Measurements from ENCODE around the gene ZNF579.
"Not testable (repeated sequence)": the region's sequence is repeated elsewhere in the genome, so short reads cannot be mapped to it uniquely, and the experiment has no call there.

ZNF579 gene

GRCh38 chr19:55590617-55591016 lies 10.0 kb upstream of the ZNF579 start:
- no peak overlapping the region for H3K27ac ChIP-seq
- no peak for TF ChIP-seq CTCF (conservative IDR thresholded peaks at IDR 0.05)

DNA sequence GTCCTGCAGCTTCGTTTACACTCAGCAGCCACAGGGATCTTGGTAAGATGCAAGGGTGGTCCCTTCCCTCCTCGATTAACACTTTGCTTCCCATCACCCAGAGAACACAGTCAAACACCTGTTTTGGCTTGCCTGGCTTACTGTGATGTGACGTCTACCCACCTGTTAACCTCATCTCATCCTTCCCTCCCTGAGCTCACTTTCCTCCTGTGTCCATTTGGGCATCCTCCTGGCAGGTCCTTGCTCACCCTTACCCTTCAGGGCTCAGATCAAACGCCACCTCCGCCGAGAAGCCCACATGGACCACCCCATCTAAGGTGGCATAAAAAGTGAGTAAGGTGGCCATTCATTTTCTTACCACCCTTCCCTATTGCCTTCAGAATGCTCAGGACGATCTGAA lies 9.5 kb upstream of the ZNF579 start:
- TF ChIP-seq CTCF (conservative IDR thresholded peaks at IDR 0.05) = no peak
- H3K27ac ChIP-seq = no peak overlapping the region

DNA sequence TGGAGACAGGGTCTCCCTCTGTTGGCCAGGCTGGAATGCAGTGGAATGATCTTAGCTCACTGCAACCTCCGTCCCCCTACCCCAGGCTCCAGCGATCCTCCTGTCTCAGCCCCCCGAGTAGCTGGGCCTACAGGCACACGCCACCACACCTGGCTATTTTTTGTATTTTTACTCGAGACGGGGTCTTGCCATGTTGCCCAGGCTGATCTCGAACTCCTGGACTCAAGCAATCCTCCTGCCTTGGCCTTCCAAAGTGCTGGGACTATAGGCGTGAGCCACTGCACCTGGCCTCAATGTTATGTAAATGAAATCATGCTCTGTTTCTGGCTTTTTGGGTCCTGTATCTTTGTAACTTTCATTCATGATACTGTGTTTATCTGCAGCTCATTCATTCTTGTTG lies 8.1 kb upstream of the ZNF579 start:
- H3K27ac ChIP-seq = no peak overlapping the region
- TF ChIP-seq CTCF (conservative IDR thresholded peaks at IDR 0.05) = no peak

DNA sequence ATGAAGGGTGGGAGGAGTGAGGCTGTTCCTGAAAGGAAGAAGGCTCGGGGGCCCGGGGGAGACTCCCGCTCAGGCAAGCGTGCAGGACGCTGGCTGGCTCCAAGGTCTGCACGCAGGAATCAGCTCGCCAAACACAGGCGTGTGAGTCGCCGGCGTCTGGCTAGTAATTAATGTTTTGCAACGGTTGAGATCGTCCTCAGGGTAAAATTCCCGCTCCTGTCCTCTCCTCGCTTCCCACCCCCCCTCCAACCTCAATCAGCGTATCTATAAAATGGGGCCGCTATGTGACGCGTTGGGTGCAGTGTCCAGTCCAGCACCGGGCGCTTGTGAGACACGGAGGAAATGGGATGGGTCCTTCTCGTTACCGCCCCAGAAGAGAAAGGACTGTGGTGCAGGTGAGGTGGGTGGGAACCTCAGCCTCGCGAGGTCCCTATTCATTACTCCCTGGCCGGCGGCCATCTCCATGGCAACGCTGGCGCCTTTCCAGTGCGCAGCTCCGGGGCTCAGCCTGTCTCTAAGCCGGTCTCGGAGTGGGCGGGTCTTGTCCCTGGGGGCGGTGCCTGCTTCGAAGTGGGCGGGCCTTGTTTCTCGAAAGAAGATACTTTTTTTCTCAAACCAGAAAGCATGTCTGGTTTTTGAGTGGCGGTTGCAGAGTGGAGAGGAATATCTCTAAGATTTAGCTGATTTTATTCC lies 6.5 kb upstream of the ZNF579 start:
- peak overlapping the region; percentile 82 for H3K27ac ChIP-seq
- TF ChIP-seq CTCF (conservative IDR thresholded peaks at IDR 0.05) = no peak

DNA sequence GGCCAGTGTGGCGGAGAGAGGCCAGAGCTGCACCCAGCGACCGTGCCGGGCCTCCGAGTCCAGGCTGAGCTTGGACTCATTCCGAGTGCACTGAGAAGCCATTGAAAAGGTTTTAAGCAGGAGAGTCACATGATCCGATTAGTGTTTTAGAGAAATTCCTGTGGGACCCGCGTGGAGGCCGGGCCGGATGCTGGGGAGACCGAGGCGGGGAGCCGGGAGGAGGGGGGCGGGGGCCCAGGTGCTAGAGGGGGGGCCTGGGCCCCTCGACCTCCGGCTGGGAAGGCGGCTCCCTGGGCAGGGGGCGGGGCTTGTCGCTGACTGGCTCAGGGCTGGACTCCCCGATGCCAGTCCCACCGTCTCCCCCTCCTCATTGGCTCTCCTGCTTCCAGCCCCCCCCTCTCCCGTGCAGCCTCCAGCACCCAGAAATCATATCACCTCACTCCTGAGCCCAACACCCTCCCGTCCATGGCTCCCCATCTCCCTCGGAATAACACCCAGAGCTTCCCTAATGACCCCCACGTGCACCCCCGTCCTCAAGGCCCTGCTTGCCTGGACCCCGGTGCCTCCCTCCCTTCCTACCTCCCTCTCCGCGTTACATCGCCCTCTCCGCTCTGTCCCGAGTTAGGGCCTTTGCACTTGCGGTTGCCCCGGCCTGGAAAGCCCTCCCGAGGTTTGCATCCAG lies 5.2 kb upstream of the ZNF579 start:
- no peak for TF ChIP-seq CTCF (conservative IDR thresholded peaks at IDR 0.05)
- H3K27ac ChIP-seq = peak overlapping the region; percentile 82; the same call in 1 of the 2 replicates

- no peak overlapping the region for H3K27ac ChIP-seq
- TF ChIP-seq CTCF (conservative IDR thresholded peaks at IDR 0.05) = no peak
These were observed 4.2 kb upstream of the ZNF579 start for GRCh38 chr19:55584871-55585270.

DNA sequence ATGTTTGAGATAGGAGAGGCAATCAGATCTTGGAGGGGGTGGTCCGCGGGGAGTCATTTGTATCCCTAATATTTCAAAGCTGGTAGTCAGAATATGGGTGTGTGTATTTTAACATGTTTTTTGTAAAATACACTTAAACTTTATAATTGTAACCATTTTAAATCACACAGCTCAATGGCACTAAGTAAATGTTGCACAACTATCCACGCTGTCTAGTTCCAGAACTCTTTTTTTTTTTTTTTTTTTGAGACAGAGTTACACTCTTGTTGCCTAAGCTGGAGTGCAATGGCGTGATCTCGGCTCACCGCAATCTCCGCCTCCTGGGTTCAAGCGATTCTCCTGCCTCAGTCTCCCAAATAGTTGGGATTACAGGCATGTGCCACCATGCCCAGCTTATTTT lies 3.2 kb upstream of the ZNF579 start:
- not testable (repeated sequence) for H3K27ac ChIP-seq

GRCh38 chr19:55582284-55582683 lies 1.6 kb upstream of the ZNF579 start:
- H3K27ac ChIP-seq = peak overlapping the region; percentile 92

All from VCaP (cell line).